GM13977 (cell line): ENCODE results near the gene LRGUK.

Experiments
- DNase-seq: peaks from one replicate; pipeline ENCODE4 v3.0.0; 2012; ENCODE audit warnings: low spot score
- CTCF ChIP-seq: IDR thresholded peaks from 2 replicates; pipeline ENCODE4 v1.5.1; 2012; ENCODE audit warnings: mild to moderate bottlenecking, control low read depth; ENCODE audit not compliant: insufficient read depth; ENCODE audit errors: extremely low read depth, missing control alignments
- in situ Hi-C: fragments of 300-500 bp; cut with MboI; formaldehyde crosslinking; loops from one replicate; pipeline ENCODE4 v1.12.0; 2022; ENCODE audit warnings: low sequenced_read_pairs, low pct_unique_long_range_greater_than_20kb, mixed read lengths, inconsistent platforms; ENCODE audit not compliant: unreplicated experiment

The LRGUK gene

GRCh38 chr7:134278502-134279153 lies 151.5 kb downstream of the LRGUK start:
- TF ChIP-seq CTCF: no peak
- in situ Hi-C loops: no loop called here

GRCh38 chr7:134279336-134279735 lies 152.2 kb downstream of the LRGUK start:
- in situ Hi-C loops: no loop called here
- TF ChIP-seq CTCF: no peak
- no peak for DNase-seq

More at GRCh38 chr7:134278502-134279153, 151.5 kb downstream of the LRGUK start:
- DNase-seq: no peak

- no peak for DNase-seq
- in situ Hi-C loops: no loop called here
- no peak for TF ChIP-seq CTCF
Observed at GRCh38 chr7:134279898-134280297, 152.8 kb downstream of the LRGUK start.

GRCh38 chr7:134280508-134280907 lies 153.4 kb downstream of the LRGUK start:
- no peak for DNase-seq
- no peak for TF ChIP-seq CTCF

GRCh38 chr7:134284011-134284410 lies 156.9 kb downstream of the LRGUK start:
- in situ Hi-C loops: no loop called here
- DNase-seq: no peak
- TF ChIP-seq CTCF: no peak

More at GRCh38 chr7:134280508-134280907, 153.4 kb downstream of the LRGUK start:
- in situ Hi-C loops: no loop called here

- in situ Hi-C loops: no loop called here
- DNase-seq: no peak
- no peak for TF ChIP-seq CTCF
Observed at GRCh38 chr7:134284952-134285351, 157.8 kb downstream of the LRGUK start.
